Activated B cell treated with CpG ODN at 0.5 μM for 24 hours (primary cell): ENCODE data around the gene CREB3L4. TPM values are rescaled to one million over a fixed set of nuclear protein-coding genes. Genes with fewer than 3 reads are reported as not detected.

Experiments
- ATAC-seq: fragments of 200-7000 bp; cut with Tn5 transposase; one replicate; pipeline ENCODE4 v1.10.0; 2021; ENCODE audit warnings: low read depth, mild to moderate bottlenecking, moderate library complexity
- CTCF ChIA-PET: fragments of 350-600 bp; sonication (Branson Sonifier 250); formaldehyde crosslinking; loops from one replicate; lab custom pipeline; 2021; ENCODE audit warnings: antibody characterized with exemption; lab: Charles Lee
- POLR2A ChIA-PET: fragments of 350-600 bp; sonication (Branson Sonifier 250); formaldehyde crosslinking; loops from one replicate; lab custom pipeline; 2021; ENCODE audit warnings: antibody characterized with exemption; lab: Charles Lee
- DNase-seq: peaks from one replicate; pipeline ENCODE4 v3.0.0; 2022
- H3K27ac Mint-ChIP-seq: one replicate; pipeline ENCODE4 v1.8.0; 2020; ENCODE audit warnings: mixed read lengths
- H3K27me3 Mint-ChIP-seq: one replicate; pipeline ENCODE4 v1.8.0; 2021; ENCODE audit warnings: mixed read lengths
- H3K36me3 Mint-ChIP-seq: one replicate; pipeline ENCODE4 v1.8.0; 2021; ENCODE audit warnings: low read depth, mixed read lengths
- H3K4me1 Mint-ChIP-seq: one replicate; pipeline ENCODE4 v1.8.0; 2021; ENCODE audit warnings: mixed read lengths
- H3K4me3 Mint-ChIP-seq: one replicate; pipeline ENCODE4 v1.8.0; 2020; ENCODE audit warnings: mild to moderate bottlenecking, mixed read lengths
- H3K9me3 Mint-ChIP-seq: one replicate; pipeline ENCODE4 v1.8.0; 2020; ENCODE audit warnings: mixed read lengths
- CTCF ChIP-seq: fragments of 200-600 bp; IDR thresholded peaks from one replicate; pipeline ENCODE4 v1.8.0; 2022; ENCODE audit warnings: antibody characterized with exemption, mild to moderate bottlenecking
- intact Hi-C: fragments of 100-400 bp; cut with micrococcal nuclease; formaldehyde crosslinking; loops from one replicate; pipeline ENCODE4 v1.15.1; 2024
- total RNA-seq: library from RNA; stranded (reverse); gene quantifications from 2 replicates; pipeline ENCODE4 v1.2.3, GENCODE V29; 2022

Gene CREB3L4
- total RNA-seq, 1 donor from 2014 or later, result 9.4 TPM

GRCh38 chr1:153938996-153939395 is 28.7 kb upstream of the CREB3L4 start:
- no peak overlapping the region for H3K27ac Mint-ChIP-seq
- no peak for TF ChIP-seq CTCF
- H3K4me3 Mint-ChIP-seq, result no peak overlapping the region
- ChIA-PET CTCF (no interaction called here), POLR2A (interaction anchor here (0.6 to 1.6 kb wide), 4 partner anchors 38 to 1057 kb away, joined by 3 to 5 read pairs (median 4); partner anchors contain the start of gene RPS27)
- no peaks in the 10 kb centered on the region for H3K9me3 Mint-ChIP-seq
- intact Hi-C loops, result no loop called here
- H3K27me3 Mint-ChIP-seq, result no peaks in the 10 kb centered on the region
- H3K36me3 Mint-ChIP-seq, result peaks cover 90% of the 10 kb centered on the region
- H3K4me1 Mint-ChIP-seq, result peaks cover 19% of the 10 kb centered on the region
- DNase-seq (no peak), ATAC-seq (no peak)

GRCh38 chr1:153939476-153939875 is 28.2 kb upstream of the CREB3L4 start:
- ChIA-PET CTCF (no interaction called here), POLR2A (interaction anchor here (0.6 to 2.5 kb wide), 8 partner anchors 11 to 1056 kb away, joined by 3 to 13 read pairs (median 4); partner anchors contain the start of genes CREB3L4, GATAD2B, RAB13 and RPS27)
- Mint-ChIP-seq H3K27ac (peak overlapping the region; percentile 41), H3K4me1 (peaks cover 24% of the 10 kb centered on the region), H3K4me3 (no peak overlapping the region), H3K27me3 (no peaks in the 10 kb centered on the region), H3K36me3 (peaks cover 88% of the 10 kb centered on the region), H3K9me3 (no peaks in the 10 kb centered on the region)
- TF ChIP-seq CTCF, result no peak
- no peak for DNase-seq
- intact Hi-C loops, result no loop called here
- ATAC-seq, result no peak

GRCh38 chr1:153940756-153941155 is 26.9 kb upstream of the CREB3L4 start:
- Mint-ChIP-seq H3K27me3 (no peaks in the 10 kb centered on the region), H3K36me3 (peaks cover 85% of the 10 kb centered on the region), H3K4me3 (no peak overlapping the region), H3K4me1 (peaks cover 34% of the 10 kb centered on the region), H3K9me3 (no peaks in the 10 kb centered on the region), H3K27ac (no peak overlapping the region)
- CTCF ChIA-PET, result no interaction called here
- ATAC-seq, result no peak
- intact Hi-C loops, result no loop called here
- DNase-seq, result no peak
- TF ChIP-seq CTCF, result no peak
- POLR2A ChIA-PET, result interaction anchor here (0.7 to 2.5 kb wide), 6 partner anchors 18 to 239 kb away, joined by 3 to 13 read pairs (median 4); partner anchors contain the start of genes CREB3L4, GATAD2B, RAB13 and RPS27

- Mint-ChIP-seq H3K4me1 (peaks cover 39% of the 10 kb centered on the region), H3K4me3 (no peak overlapping the region), H3K36me3 (peaks cover 78% of the 10 kb centered on the region), H3K9me3 (no peaks in the 10 kb centered on the region), H3K27me3 (no peaks in the 10 kb centered on the region), H3K27ac (peak overlapping the region; percentile 18)
- no peak for ATAC-seq
- no peak for DNase-seq
- ChIA-PET POLR2A (interaction anchor here (0.8 to 5.4 kb wide), 4 partner anchors 17 to 25 kb away, joined by 3 to 181 read pairs (median 8); partner anchors contain the start of genes CREB3L4, CRTC2 and GATAD2B), CTCF (no interaction called here)
- intact Hi-C loops, result no loop called here
- no peak for TF ChIP-seq CTCF
Observed at GRCh38 chr1:153941826-153942725, 25.6 kb upstream of the CREB3L4 start.
